C4-2B (cell line): ENCODE data around the gene ADISSP.
A peak's percentile ranks its signal among the peaks of the same experiment; 100 is the strongest.

Source experiments
- H3K27ac ChIP-seq: fragments of 450-650 bp; 2 replicates; pipeline ENCODE4 v1.5.1; 2017
- CTCF ChIP-seq: fragments of 450-650 bp; conservative IDR thresholded peaks from 2 replicates; pipeline ENCODE4 v1.5.1; 2017; ENCODE audit warnings: mild to moderate bottlenecking
- ZFX ChIP-seq: fragments of 450-650 bp; IDR thresholded peaks from 2 replicates; pipeline ENCODE4 v1.6.1; 2017

The ADISSP gene

DNA sequence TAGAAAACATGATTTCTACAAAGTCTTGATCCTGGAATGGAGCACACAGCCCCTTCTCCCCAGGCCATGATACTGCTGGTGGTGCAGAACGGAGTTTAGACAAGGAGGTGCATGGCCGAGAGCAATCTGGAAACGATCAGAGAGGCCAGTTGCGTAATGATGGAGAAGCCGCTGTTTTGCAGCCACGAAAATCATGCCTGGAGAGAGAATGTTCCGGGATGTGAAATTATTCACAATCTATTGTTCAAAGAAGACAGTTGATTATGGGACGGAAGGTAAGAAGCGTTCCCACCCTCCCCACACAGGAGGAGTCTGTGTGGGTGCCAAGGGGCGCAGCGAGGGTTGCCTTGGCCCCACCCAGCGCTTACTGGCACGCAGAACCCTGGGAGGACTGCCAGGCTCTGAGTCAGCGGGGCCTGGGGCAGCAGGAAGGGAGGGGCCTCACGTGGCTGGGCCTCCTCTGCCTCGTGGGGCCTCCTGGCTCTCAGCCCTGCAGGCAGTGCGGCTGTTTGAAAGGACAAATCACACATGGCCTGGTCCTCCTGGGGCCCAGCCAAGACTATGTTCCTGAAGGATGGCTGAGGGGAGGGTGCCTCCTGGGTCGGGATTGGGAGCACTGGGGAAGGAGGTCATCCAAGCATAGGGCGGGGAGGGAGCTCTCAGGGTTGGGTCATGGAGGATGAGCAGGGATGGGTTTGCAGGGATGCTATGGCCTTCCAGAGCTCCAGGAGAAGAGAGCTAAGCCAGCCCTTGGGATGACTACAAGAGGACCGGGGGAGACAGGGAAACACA, 44.1 kb upstream of the ADISSP start:
- H3K27ac ChIP-seq = peak overlapping the region; percentile 79
- no peak for TF ChIP-seq ZFX
- no peak for TF ChIP-seq CTCF

GRCh38 chr20:3808544-3808943, 41.0 kb upstream of the ADISSP start:
- peak overlapping the region; percentile 81 for H3K27ac ChIP-seq
- TF ChIP-seq ZFX (no peak), CTCF (no peak)

- no peak overlapping the region for H3K27ac ChIP-seq
- TF ChIP-seq CTCF (no peak), ZFX (no peak)
These were observed 37.2 kb upstream of the ADISSP start for GRCh38 chr20:3804781-3805180.

GRCh38 chr20:3804254-3804751, 36.8 kb upstream of the ADISSP start:
- no peak overlapping the region for H3K27ac ChIP-seq
- TF ChIP-seq CTCF (no peak), ZFX (no peak)

DNA sequence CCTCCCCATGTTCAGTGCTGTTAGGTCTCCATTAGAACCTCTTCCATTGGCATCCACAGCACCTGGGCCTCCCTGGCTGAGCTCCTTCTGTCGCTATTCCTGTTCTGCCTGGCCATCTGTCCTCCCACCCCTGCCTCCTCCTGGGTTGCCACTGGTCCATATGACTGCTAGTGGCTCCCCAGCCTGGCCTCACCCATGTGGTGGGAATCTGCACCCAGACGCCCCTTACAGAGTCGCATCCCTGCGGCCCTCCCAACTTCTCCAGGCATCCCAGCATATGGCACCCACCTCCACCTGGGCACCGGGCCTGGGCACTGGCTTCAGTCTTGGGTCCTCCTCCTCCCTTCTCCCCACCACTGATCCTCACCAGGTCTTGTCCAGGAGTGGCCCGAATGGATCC, 36.3 kb upstream of the ADISSP start:
- H3K27ac ChIP-seq = no peak overlapping the region
- no peak for TF ChIP-seq ZFX
- no peak for TF ChIP-seq CTCF

DNA sequence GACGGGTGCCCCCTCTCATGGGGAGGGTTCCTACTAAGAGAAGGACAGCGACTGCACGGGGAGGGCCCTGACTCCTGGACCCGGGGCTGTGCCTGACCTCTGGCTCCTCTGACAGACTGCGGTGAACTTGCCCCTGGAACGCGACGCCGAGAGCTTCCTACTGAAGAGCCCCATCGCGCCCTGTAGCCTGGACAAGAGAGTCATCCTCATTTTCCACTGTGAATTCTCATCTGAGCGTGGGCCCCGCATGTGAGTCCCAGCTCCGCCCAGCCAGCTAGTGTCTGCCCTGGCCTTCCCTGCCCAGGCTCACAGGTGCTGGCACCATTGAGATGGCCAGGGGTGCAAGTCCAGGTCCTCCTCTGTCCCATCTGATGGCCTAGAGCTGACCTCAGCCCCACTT, 35.7 kb upstream of the ADISSP start:
- TF ChIP-seq ZFX = no peak
- H3K27ac ChIP-seq = no peak overlapping the region

- no peak for TF ChIP-seq CTCF
- no peak for TF ChIP-seq ZFX
- H3K27ac ChIP-seq = no peak overlapping the region
These were observed 35.1 kb upstream of the ADISSP start for GRCh38 chr20:3802524-3803239.
